H9 (cell line): ENCODE results near the gene CCDC80. TPM values are rescaled to one million over a fixed set of nuclear protein-coding genes. Genes with fewer than 3 reads are reported as not detected.

ENCODE experiments used
- DNase-seq: peaks from one replicate; pipeline ENCODE4 v3.0.0-alpha.2; 2017
- H2AFZ ChIP-seq: one replicate; pipeline ENCODE4 v1.6.1; 2013; ENCODE audit warnings: mild to moderate bottlenecking, low read length, control low read depth, moderate library complexity
- H2AK5ac ChIP-seq: 2 replicates; pipeline ENCODE4 v1.6.1; 2013; ENCODE audit warnings: low read length, control low read depth, mixed read lengths; ENCODE audit not compliant: insufficient read length
- H2BK120ac ChIP-seq: one replicate; pipeline ENCODE4 v1.6.1; 2013; ENCODE audit warnings: low read depth, mild to moderate bottlenecking, low read length, control low read depth, inconsistent platforms; ENCODE audit not compliant: poor library complexity, severe bottlenecking
- H2BK12ac ChIP-seq: 2 replicates; pipeline ENCODE4 v1.6.1; 2013; ENCODE audit warnings: low read length, control low read depth, mixed read lengths, low read depth; ENCODE audit not compliant: insufficient read length
- H2BK15ac ChIP-seq: 2 replicates; pipeline ENCODE4 v1.6.1; 2013; ENCODE audit warnings: low read depth, low read length, control low read depth
- H2BK20ac ChIP-seq: one replicate; pipeline ENCODE4 v1.6.1; 2013; ENCODE audit warnings: low read depth, mild to moderate bottlenecking, low read length, control low read depth, inconsistent platforms; ENCODE audit not compliant: poor library complexity, severe bottlenecking
- H2BK5ac ChIP-seq: 2 replicates; pipeline ENCODE4 v1.6.1; 2013; ENCODE audit warnings: low read length, control low read depth, mixed read lengths; ENCODE audit not compliant: insufficient read length
- H3K14ac ChIP-seq: 2 replicates; pipeline ENCODE4 v1.6.1; 2013; ENCODE audit warnings: low read length, control low read depth; ENCODE audit not compliant: insufficient read depth
- H3K18ac ChIP-seq: 2 replicates; pipeline ENCODE4 v1.6.1; 2013; ENCODE audit warnings: low read depth, mild to moderate bottlenecking, mixed read lengths, low read length, control low read depth; ENCODE audit not compliant: insufficient read length
- H3K23ac ChIP-seq: 2 replicates; pipeline ENCODE4 v1.6.1; 2013; ENCODE audit warnings: low read length, control low read depth, mixed read lengths, low read depth; ENCODE audit not compliant: insufficient read length
- H3K23me2 ChIP-seq: 2 replicates; pipeline ENCODE4 v1.6.1; 2013; ENCODE audit warnings: low read depth, mild to moderate bottlenecking, mixed read lengths, low read length, control low read depth; ENCODE audit not compliant: insufficient read length, poor library complexity, severe bottlenecking
- H3K27ac ChIP-seq: 2 replicates; pipeline ENCODE4 v1.5.1; 2013; ENCODE audit warnings: low read length, control low read depth, mixed read lengths, low read depth; ENCODE audit not compliant: insufficient read length
- H3K27me3 ChIP-seq: 2 replicates; pipeline ENCODE4 v1.6.1; 2013; ENCODE audit warnings: low read length, control low read depth, inconsistent platforms; ENCODE audit not compliant: insufficient read depth
- H3K4ac ChIP-seq: 2 replicates; pipeline ENCODE4 v1.6.1; 2013; ENCODE audit warnings: low read depth, mild to moderate bottlenecking, control low read depth, inconsistent platforms, low read length, moderate library complexity
- H3K4me1 ChIP-seq: 2 replicates; pipeline ENCODE4 v1.6.1; 2013; ENCODE audit warnings: low read length, control low read depth, inconsistent platforms; ENCODE audit not compliant: insufficient read depth
- H3K4me2 ChIP-seq: 2 replicates; pipeline ENCODE4 v1.6.1; 2013; ENCODE audit warnings: low read length, control low read depth, mixed read lengths; ENCODE audit not compliant: insufficient read length, insufficient read depth
- H3K56ac ChIP-seq: 2 replicates; pipeline ENCODE4 v1.6.1; 2013; ENCODE audit warnings: low read depth, mild to moderate bottlenecking, mixed read lengths, low read length, control low read depth; ENCODE audit not compliant: insufficient read length
- H3K79me1 ChIP-seq: 2 replicates; pipeline ENCODE4 v1.6.1; 2013; ENCODE audit warnings: low read depth, mild to moderate bottlenecking, moderate library complexity, low read length, control low read depth, inconsistent platforms; ENCODE audit not compliant: insufficient read depth, poor library complexity, severe bottlenecking
- H3K79me2 ChIP-seq: 2 replicates; pipeline ENCODE4 v1.6.1; 2013; ENCODE audit warnings: low read length, control low read depth, inconsistent platforms; ENCODE audit not compliant: insufficient read depth
- H3K9ac ChIP-seq: 2 replicates; pipeline ENCODE4 v1.6.1; 2013; ENCODE audit warnings: low read length, control low read depth, mixed read lengths; ENCODE audit not compliant: insufficient read length; ENCODE audit errors: extremely low read depth
- H3K9me3 ChIP-seq: one replicate; pipeline ENCODE4 v1.6.1; 2013; ENCODE audit warnings: low read depth, low read length, inconsistent platforms; ENCODE audit not compliant: control insufficient read depth
- H3T11ph ChIP-seq: one replicate; pipeline ENCODE4 v1.6.1; 2013; ENCODE audit warnings: mild to moderate bottlenecking, low read length, control low read depth, inconsistent platforms
- H4K20me1 ChIP-seq: one replicate; pipeline ENCODE4 v1.6.1; 2013; ENCODE audit not compliant: control insufficient read depth, insufficient read length, insufficient read depth
- H4K5ac ChIP-seq: 2 replicates; pipeline ENCODE4 v1.6.1; 2013; ENCODE audit warnings: low read depth, mild to moderate bottlenecking, mixed read lengths, low read length, control low read depth; ENCODE audit not compliant: insufficient read length
- H4K8ac ChIP-seq: replicated peaks from 2 replicates; pipeline ENCODE4 v1.6.1; 2013; ENCODE audit warnings: low read length, control low read depth, mixed read lengths, low read depth; ENCODE audit not compliant: insufficient read length
- H4K91ac ChIP-seq: 2 replicates; pipeline ENCODE4 v1.6.1; 2013; ENCODE audit warnings: low read depth, mild to moderate bottlenecking, moderate library complexity, mixed read lengths, low read length, control low read depth; ENCODE audit not compliant: insufficient read length
- H3K27ac Mint-ChIP-seq, 3 experiments: 2 replicates in 2 of 3; 3 replicates in 1 of 3; pipeline ENCODE4 v1.8.0; 2020 to 2021; ENCODE audit warnings: mixed read lengths in 3 of 3, mild to moderate bottlenecking in 1 of 3, moderate library complexity in 1 of 3
- H3K27me3 Mint-ChIP-seq: 2 replicates; pipeline ENCODE4 v1.8.0; 2021; ENCODE audit warnings: low read depth, mild to moderate bottlenecking, moderate library complexity, mixed read lengths
- H3K36me3 Mint-ChIP-seq, 3 experiments: 2 replicates in 2 of 3; 3 replicates in 1 of 3; pipeline ENCODE4 v1.8.0; 2020 to 2021; ENCODE audit warnings: low read depth in 3 of 3, mixed read lengths in 3 of 3; ENCODE audit not compliant: insufficient read depth in 1 of 3
- H3K4me1 Mint-ChIP-seq, 2 experiments: 2 replicates each; pipeline ENCODE4 v1.8.0; 2020; ENCODE audit warnings: mixed read lengths in 2 of 2
- H3K4me3 Mint-ChIP-seq, 2 experiments: 2 replicates in 1 of 2; 3 replicates in 1 of 2; pipeline ENCODE4 v1.8.0; 2020 to 2021; ENCODE audit warnings: mild to moderate bottlenecking in 2 of 2, mixed read lengths in 2 of 2, moderate library complexity in 1 of 2
- H3K9me3 Mint-ChIP-seq, 2 experiments: 2 replicates in 1 of 2; 3 replicates in 1 of 2; pipeline ENCODE4 v1.8.0; 2020; ENCODE audit warnings: mild to moderate bottlenecking in 2 of 2, mixed read lengths in 2 of 2, moderate library complexity in 1 of 2
- WGBS: extraction: QIAGEN DNeasy Blood & Tissue Kit; methylation state at CpG from one replicate; pipeline ENCODE4 v1.1.7; 2013; ENCODE audit warnings: missing lambda C conversion rate, low lambda C conversion rate, mixed read lengths; ENCODE audit not compliant: insufficient read length; ENCODE audit errors: extremely low coverage; 5-methylcytosine and 5-hydroxymethylcytosine counted together
- total RNA-seq: library from RNA; stranded (reverse); gene quantifications from 2 replicates; pipeline ENCODE4 v1.2.1, GENCODE V29; 2021
- TF ChIP-seq, protein P1 (sequence below): fragments of 200-600 bp; sonication (generic); conservative IDR thresholded peaks from 3 replicates; pipeline ENCODE4 v1.8.0; 2021; ENCODE audit warnings: antibody characterized with exemption, mild to moderate bottlenecking

CCDC80 gene
- total RNA-seq, 1 experiment from 2014 or later = 5.4 TPM

DNA sequence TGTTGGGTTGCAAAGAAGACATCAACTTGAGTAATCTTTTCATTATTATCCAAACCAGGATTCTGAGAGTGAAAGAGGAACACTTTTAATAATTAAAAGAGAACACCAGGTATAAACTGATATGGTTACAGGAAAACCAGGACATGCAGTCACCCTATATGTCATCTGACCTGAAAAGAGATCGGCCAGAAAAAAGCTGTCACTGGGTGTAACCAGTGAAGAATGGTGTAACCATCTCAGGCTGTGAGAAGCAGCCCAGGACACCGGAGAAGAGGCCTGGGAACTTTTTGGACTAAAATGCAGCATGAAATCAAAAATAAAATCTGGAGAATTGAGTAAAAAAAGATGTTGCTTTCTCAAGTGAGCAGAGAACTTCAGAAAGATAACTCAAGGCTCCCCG, 10.1 kb upstream of the CCDC80 start:
- H3K27ac ChIP-seq = no peak overlapping the region
- no peaks in the 10 kb centered on the region for H3K79me1 ChIP-seq
- H3K23ac ChIP-seq = no peak overlapping the region
- H3K9ac ChIP-seq = no peak overlapping the region
- DNase-seq = no peak
- H2BK15ac ChIP-seq = no peak overlapping the region
- no peak overlapping the region for H4K91ac ChIP-seq
- H4K8ac ChIP-seq = no peak overlapping the region
- H3K79me2 ChIP-seq = no peaks in the 10 kb centered on the region
- Mint-ChIP-seq H3K4me3 (no peak overlapping the region), H3K9me3 (no peaks in the 10 kb centered on the region; a peak in 1 of 5 replicates), H3K4me1 (peaks cover 21 to 23% of the 10 kb centered on the region in 2 experiments), H3K36me3 (no peaks in the 10 kb centered on the region), H3K27me3 (no peaks in the 10 kb centered on the region), H3K27ac (no peak overlapping the region)
- WGBS = no CpG with 5 or more reads among the region's 3 CpGs
- H2AK5ac ChIP-seq = no peak overlapping the region
- H2BK5ac ChIP-seq = no peak overlapping the region
- H3K4me1 ChIP-seq = peaks cover 4% of the 10 kb centered on the region; the same call in 1 of the 2 replicates
- H3K14ac ChIP-seq = no peak overlapping the region
- no peaks in the 10 kb centered on the region for H3K27me3 ChIP-seq
- H3K18ac ChIP-seq = no peak overlapping the region
- H3T11ph ChIP-seq = no peak overlapping the region
- no peak overlapping the region for H2BK12ac ChIP-seq
- no peak overlapping the region for H3K4me2 ChIP-seq
- H3K4ac ChIP-seq = no peak overlapping the region
- no peak overlapping the region for H2BK20ac ChIP-seq
- no peak overlapping the region for H3K56ac ChIP-seq
- H2BK120ac ChIP-seq = no peak overlapping the region
- H4K20me1 ChIP-seq = no peaks in the 10 kb centered on the region
- no peaks in the 10 kb centered on the region for H3K23me2 ChIP-seq
- TF ChIP-seq, protein P1, sequence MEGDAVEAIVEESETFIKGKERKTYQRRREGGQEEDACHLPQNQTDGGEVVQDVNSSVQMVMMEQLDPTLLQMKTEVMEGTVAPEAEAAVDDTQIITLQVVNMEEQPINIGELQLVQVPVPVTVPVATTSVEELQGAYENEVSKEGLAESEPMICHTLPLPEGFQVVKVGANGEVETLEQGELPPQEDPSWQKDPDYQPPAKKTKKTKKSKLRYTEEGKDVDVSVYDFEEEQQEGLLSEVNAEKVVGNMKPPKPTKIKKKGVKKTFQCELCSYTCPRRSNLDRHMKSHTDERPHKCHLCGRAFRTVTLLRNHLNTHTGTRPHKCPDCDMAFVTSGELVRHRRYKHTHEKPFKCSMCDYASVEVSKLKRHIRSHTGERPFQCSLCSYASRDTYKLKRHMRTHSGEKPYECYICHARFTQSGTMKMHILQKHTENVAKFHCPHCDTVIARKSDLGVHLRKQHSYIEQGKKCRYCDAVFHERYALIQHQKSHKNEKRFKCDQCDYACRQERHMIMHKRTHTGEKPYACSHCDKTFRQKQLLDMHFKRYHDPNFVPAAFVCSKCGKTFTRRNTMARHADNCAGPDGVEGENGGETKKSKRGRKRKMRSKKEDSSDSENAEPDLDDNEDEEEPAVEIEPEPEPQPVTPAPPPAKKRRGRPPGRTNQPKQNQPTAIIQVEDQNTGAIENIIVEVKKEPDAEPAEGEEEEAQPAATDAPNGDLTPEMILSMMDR = no peak
- no peak overlapping the region for H4K5ac ChIP-seq
- no peak overlapping the region for H2AFZ ChIP-seq
- H3K9me3 ChIP-seq = no peaks in the 10 kb centered on the region
